Measurements from ENCODE around the gene SYT14.
"Not testable (repeated sequence)": the region's sequence is repeated elsewhere in the genome, so short reads cannot be mapped to it uniquely, and the experiment has no call there.

SYT14 gene

GRCh38 chr1:209912306-209912705, 25.7 kb upstream of the SYT14 start:
- FAIRE-seq = no peak
- no peak for TF ChIP-seq POLR2A (IDR thresholded peaks at IDR 0.05; ENCODE audit: low read depth, low read length)

GRCh38 chr1:209919637-209920036, 18.4 kb upstream of the SYT14 start:
- not testable (repeated sequence) for DNase-seq (ENCODE audit: insufficient read length, low spot score); FAIRE-seq

More at GRCh38 chr1:209912306-209912705, 25.7 kb upstream of the SYT14 start:
- no peak for DNase-seq (ENCODE audit: insufficient read length, low spot score)

GRCh38 chr1:209920844-209921243, 17.2 kb upstream of the SYT14 start:
- TF ChIP-seq POLR2A (IDR thresholded peaks at IDR 0.05; ENCODE audit: low read depth, low read length) = no peak
- DNase-seq (ENCODE audit: insufficient read length, low spot score) = no peak
- no peak for FAIRE-seq

GRCh38 chr1:209924390-209924789, 13.6 kb upstream of the SYT14 start:
- DNase-seq (ENCODE audit: insufficient read length, low spot score) (no peak), FAIRE-seq (no peak)
- TF ChIP-seq POLR2A (IDR thresholded peaks at IDR 0.05; ENCODE audit: low read depth, low read length) = no peak

GRCh38 chr1:209926045-209926444, 12.0 kb upstream of the SYT14 start:
- DNase-seq (ENCODE audit: insufficient read length, low spot score) = peak; percentile 39
- peak; percentile 96 for FAIRE-seq
- no peak for TF ChIP-seq POLR2A (IDR thresholded peaks at IDR 0.05; ENCODE audit: low read depth, low read length)

GRCh38 chr1:209927466-209927865, 10.6 kb upstream of the SYT14 start:
- no peak for DNase-seq (ENCODE audit: insufficient read length, low spot score)
- FAIRE-seq = no peak
- TF ChIP-seq POLR2A (IDR thresholded peaks at IDR 0.05; ENCODE audit: low read depth, low read length) = no peak

GRCh38 chr1:209929751-209930150, 8.3 kb upstream of the SYT14 start:
- FAIRE-seq = no peak
- no peak for TF ChIP-seq POLR2A (IDR thresholded peaks at IDR 0.05; ENCODE audit: low read depth, low read length)
- no peak for DNase-seq (ENCODE audit: insufficient read length, low spot score)

- no peak for TF ChIP-seq POLR2A (IDR thresholded peaks at IDR 0.05; ENCODE audit: low read depth, low read length)
- DNase-seq (ENCODE audit: insufficient read length, low spot score) (no peak), FAIRE-seq (no peak)
Observed at GRCh38 chr1:209931141-209931540, 6.9 kb upstream of the SYT14 start.

GRCh38 chr1:209936125-209936524, 1.9 kb upstream of the SYT14 start:
- FAIRE-seq = no peak
- DNase-seq (ENCODE audit: insufficient read length, low spot score) = no peak
- no peak for TF ChIP-seq POLR2A (IDR thresholded peaks at IDR 0.05; ENCODE audit: low read depth, low read length)

- FAIRE-seq = peak; percentile 48
- no peak for TF ChIP-seq POLR2A (IDR thresholded peaks at IDR 0.05; ENCODE audit: low read depth, low read length)
Observed at GRCh38 chr1:209945377-209945776, 7.4 kb downstream of the SYT14 start.

GRCh38 chr1:209948155-209948554, 10.1 kb downstream of the SYT14 start:
- FAIRE-seq (no peak), DNase-seq (ENCODE audit: insufficient read length, low spot score) (no peak)
- TF ChIP-seq POLR2A (IDR thresholded peaks at IDR 0.05; ENCODE audit: low read depth, low read length) = no peak

More at GRCh38 chr1:209945377-209945776, 7.4 kb downstream of the SYT14 start:
- no peak for DNase-seq (ENCODE audit: insufficient read length, low spot score)

- no peak for TF ChIP-seq POLR2A (IDR thresholded peaks at IDR 0.05; ENCODE audit: low read depth, low read length)
- no peak for DNase-seq (ENCODE audit: insufficient read length, low spot score)
- FAIRE-seq = no peak
Observed at GRCh38 chr1:209956116-209956515, 18.1 kb downstream of the SYT14 start.

GRCh38 chr1:209959623-209960022, 21.6 kb downstream of the SYT14 start:
- no peak for FAIRE-seq
- TF ChIP-seq POLR2A (IDR thresholded peaks at IDR 0.05; ENCODE audit: low read depth, low read length) = no peak

GRCh38 chr1:209960926-209961325, 22.9 kb downstream of the SYT14 start:
- no peak for FAIRE-seq
- TF ChIP-seq POLR2A (IDR thresholded peaks at IDR 0.05; ENCODE audit: low read depth, low read length) = no peak
- no peak for DNase-seq (ENCODE audit: insufficient read length, low spot score)

More at GRCh38 chr1:209959623-209960022, 21.6 kb downstream of the SYT14 start:
- DNase-seq (ENCODE audit: insufficient read length, low spot score) = no peak

GRCh38 chr1:209962388-209962787, 24.4 kb downstream of the SYT14 start:
- DNase-seq (ENCODE audit: insufficient read length, low spot score) = no peak

GRCh38 chr1:209962856-209963255, 24.8 kb downstream of the SYT14 start:
- TF ChIP-seq POLR2A (IDR thresholded peaks at IDR 0.05; ENCODE audit: low read depth, low read length) = no peak
- FAIRE-seq (no peak), DNase-seq (ENCODE audit: insufficient read length, low spot score) (no peak)

More at GRCh38 chr1:209962388-209962787, 24.4 kb downstream of the SYT14 start:
- FAIRE-seq = no peak
- TF ChIP-seq POLR2A (IDR thresholded peaks at IDR 0.05; ENCODE audit: low read depth, low read length) = no peak

Measured in H54 (cell line).